Measurements from ENCODE around the gene TUBA1B.

DNA sequence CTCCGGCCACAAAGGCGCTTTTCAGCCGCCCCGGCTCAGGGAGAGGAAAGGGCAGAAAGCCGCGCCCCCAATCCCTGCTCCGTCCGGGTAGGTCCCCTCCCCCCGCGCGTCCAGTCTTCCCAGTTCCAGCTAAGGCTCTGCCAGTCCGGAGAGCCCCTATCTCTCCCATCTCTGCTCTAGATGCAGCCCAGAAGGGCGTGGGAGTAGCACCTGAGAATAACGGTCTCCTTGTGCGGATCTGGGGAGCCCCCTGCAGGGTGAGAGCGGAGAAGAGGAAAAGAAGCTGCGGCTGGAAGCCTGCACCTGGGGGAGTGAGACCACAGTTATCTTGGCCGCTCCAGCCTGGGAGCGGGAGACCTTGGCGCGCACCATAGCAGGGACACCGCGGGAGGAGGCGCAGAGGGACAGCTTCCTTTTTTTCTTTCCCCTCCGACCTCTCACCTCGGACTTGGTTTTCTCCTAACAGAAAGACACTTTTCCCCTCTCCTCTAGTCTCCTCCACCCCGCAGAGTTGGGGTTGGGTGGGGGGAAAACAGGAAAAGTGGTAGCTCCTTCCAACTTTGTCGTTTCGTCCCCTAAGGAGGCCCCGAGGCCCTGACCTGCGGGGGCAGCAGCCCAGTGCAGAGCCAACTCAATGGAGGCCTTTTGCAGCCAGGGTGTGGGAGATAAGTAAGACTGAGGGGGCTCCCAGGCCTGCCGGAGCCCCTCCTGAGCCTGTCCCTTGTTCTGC lies 38.9 kb downstream of the TUBA1B start:
- TF ChIP-seq, protein P1, sequence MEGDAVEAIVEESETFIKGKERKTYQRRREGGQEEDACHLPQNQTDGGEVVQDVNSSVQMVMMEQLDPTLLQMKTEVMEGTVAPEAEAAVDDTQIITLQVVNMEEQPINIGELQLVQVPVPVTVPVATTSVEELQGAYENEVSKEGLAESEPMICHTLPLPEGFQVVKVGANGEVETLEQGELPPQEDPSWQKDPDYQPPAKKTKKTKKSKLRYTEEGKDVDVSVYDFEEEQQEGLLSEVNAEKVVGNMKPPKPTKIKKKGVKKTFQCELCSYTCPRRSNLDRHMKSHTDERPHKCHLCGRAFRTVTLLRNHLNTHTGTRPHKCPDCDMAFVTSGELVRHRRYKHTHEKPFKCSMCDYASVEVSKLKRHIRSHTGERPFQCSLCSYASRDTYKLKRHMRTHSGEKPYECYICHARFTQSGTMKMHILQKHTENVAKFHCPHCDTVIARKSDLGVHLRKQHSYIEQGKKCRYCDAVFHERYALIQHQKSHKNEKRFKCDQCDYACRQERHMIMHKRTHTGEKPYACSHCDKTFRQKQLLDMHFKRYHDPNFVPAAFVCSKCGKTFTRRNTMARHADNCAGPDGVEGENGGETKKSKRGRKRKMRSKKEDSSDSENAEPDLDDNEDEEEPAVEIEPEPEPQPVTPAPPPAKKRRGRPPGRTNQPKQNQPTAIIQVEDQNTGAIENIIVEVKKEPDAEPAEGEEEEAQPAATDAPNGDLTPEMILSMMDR (IDR thresholded peaks at IDR 0.05; ENCODE audit: insufficient read depth, low read depth, low read length) = peak; percentile 27
- no peak for TF ChIP-seq EZH2 (IDR thresholded peaks at IDR 0.05; ENCODE audit: insufficient read depth, low read length)

Data from astrocyte (in vitro differentiated cells and primary cell).